C4-2B (cell line): Measurements from ENCODE around the gene PRDX2.
"Not testable (repeated sequence)": the region's sequence is repeated elsewhere in the genome, so short reads cannot be mapped to it uniquely, and the experiment has no call there.

Experiments
- H3K27ac ChIP-seq: fragments of 450-650 bp; 2 replicates; pipeline ENCODE4 v1.5.1; 2017
- CTCF ChIP-seq: fragments of 450-650 bp; conservative IDR thresholded peaks from 2 replicates; pipeline ENCODE4 v1.5.1; 2017; ENCODE audit warnings: mild to moderate bottlenecking
- ZFX ChIP-seq: fragments of 450-650 bp; IDR thresholded peaks from 2 replicates; pipeline ENCODE4 v1.6.1; 2017

PRDX2 gene

DNA sequence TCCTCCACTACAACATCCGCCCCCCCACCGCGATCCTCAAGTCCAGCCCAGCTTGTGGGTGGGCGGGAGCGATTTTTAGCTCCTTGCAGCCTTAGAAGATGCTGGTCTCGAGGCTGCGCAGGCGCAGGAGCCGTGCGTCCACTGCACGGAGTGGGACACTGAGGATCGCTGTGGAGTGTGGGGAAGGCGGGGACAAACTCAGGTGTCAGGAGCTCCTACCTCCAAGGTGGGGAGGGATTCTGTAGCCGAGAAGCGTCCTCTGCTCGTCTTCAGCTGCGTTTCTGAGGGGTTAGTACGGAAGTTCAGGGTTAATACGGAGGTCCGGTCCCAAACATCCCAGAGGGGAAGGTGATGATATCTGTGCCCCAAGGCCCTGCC lies 33.0 kb upstream of the PRDX2 start, which contains the start of gene RTBDN:
Gene RTBDN (minus strand): TSS at position 14 of the 378 bp plus-strand sequence. CDS start 4,600 bp downstream, outside the sequence.
- H3K27ac ChIP-seq, result no peak within 1 kb of the TSS
- no peak for TF ChIP-seq ZFX
- no peak for TF ChIP-seq CTCF

DNA sequence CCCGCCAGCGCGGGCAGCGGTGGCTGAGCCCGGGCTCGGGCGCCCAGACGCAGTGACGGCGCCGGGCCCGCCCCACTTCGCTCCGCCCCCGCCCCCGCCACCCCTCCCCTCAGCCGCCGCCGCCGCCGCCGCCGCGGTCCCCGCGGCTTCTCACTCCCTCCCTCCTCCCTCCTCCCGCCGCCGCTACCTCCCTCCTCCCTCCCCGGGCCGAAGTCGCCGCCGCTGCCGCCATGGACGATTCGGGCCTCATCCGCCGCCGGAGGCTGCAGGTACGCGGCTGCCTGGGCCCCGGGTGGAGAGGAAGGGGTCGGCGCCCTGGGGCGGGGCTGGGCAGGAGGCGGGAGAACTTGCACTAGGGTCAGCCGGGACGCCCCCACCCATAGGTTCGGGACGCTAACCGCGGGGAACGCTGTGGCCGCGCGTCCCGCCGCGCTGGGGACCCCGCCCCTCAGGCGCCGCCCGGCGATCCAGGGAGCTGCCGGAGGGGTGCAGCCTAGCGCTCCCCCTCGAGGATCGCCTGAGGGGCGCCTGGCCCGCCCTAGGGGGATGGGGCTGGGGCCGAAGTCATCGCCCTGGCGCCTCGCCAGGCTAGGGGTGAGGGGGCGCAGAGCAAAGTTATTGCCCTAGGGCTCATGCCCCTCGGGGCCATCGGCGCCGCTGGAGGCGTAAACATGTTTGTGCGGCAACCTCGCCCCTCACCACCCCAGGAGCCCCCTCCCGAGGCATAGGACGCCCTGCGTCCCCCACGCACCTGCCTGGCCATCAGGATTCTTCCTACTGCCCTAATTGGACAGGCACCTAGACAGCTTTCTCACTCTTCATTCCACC lies 32.4 kb upstream of the PRDX2 start:
- H3K27ac ChIP-seq, result no peak overlapping the region
- TF ChIP-seq CTCF (no peak), ZFX (no peak)

GRCh38 chr19:12833418-12833737 lies 31.8 kb upstream of the PRDX2 start:
- no peak overlapping the region for H3K27ac ChIP-seq
- TF ChIP-seq ZFX (no peak), CTCF (no peak)

DNA sequence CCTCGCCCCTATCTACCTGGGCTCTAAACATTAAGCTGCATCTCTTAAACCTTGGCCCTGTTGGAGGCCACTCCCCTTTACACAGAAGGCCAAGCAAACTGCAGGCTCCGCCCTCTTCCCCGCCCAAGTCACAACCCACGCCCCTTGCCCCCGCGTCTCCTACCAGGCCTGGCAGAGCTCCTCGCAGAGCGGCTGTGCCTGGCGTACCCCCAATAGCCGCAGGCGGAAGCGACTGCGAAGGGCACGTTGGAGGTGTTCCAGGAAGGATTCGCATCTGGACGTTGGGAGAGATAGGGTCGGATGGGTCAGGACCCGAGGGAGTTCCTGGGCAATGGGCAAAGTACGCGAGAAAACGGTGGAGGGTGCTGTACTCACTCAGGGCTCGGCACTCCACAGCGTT lies 26.9 kb upstream of the PRDX2 start:
- no peak overlapping the region for H3K27ac ChIP-seq
- no peak for TF ChIP-seq ZFX
- no peak for TF ChIP-seq CTCF

- TF ChIP-seq CTCF, result peak; percentile 86
- no peak for TF ChIP-seq ZFX
- H3K27ac ChIP-seq, result no peak overlapping the region
Observed at GRCh38 chr19:12825254-12826131, 23.9 kb upstream of the PRDX2 start.

DNA sequence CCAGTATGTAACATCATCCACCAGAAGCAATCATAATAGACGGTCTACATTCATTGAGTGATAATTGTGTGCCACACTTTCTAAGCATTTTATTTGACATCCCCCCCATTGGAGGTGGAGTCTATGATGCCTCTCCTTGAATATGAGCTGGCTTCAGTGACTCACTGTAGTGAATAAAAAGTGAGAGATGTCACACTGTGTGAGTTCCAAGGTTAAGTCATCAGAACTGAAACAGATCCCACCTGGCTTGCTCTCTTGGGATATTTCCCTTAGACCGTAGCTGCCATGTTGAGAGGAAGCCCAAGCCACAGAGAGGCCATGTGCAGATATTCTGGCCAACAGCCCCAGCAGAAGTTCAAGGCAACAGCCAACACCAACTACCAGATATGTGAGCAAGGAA lies 20.2 kb upstream of the PRDX2 start:
- TF ChIP-seq CTCF (no peak), ZFX (no peak)
- H3K27ac ChIP-seq, result no peak overlapping the region

GRCh38 chr19:12817810-12818209 lies 16.2 kb upstream of the PRDX2 start:
- H3K27ac ChIP-seq, result not testable (repeated sequence)

GRCh38 chr19:12817188-12817587 lies 15.6 kb upstream of the PRDX2 start:
- H3K27ac ChIP-seq, result not testable (repeated sequence)
